BJ (cell line): ENCODE data around the gene POLE4. TPM values are rescaled to one million over a fixed set of nuclear protein-coding genes. Genes with fewer than 3 reads are reported as not detected.

Experiments used
- CTCF ChIA-PET: fragments of 350-600 bp; formaldehyde crosslinking; extraction: SDS; loops from one replicate; lab custom pipeline; 2021; ENCODE audit warnings: antibody characterized with exemption, inconsistent platforms; lab: Yijun Ruan, JAX
- POLR2A ChIA-PET: fragments of 300-600 bp; sonication (Branson Sonifier 250); formaldehyde crosslinking; extraction: SDS; loops from one replicate; lab custom pipeline; 2021; ENCODE audit warnings: antibody characterized with exemption; lab: Charles Lee
- DNase-seq: peaks from one replicate; pipeline ENCODE4 v3.0.0-alpha.2; 2011; ENCODE audit warnings: low read depth
- H3K27me3 ChIP-seq: 2 replicates; pipeline ENCODE4 v1.6.0; 2011; ENCODE audit warnings: low read length; ENCODE audit not compliant: control insufficient read depth, insufficient read depth
- H3K36me3 ChIP-seq: 2 replicates; pipeline ENCODE4 v1.5.1; 2011; ENCODE audit warnings: low read length; ENCODE audit not compliant: control insufficient read depth, insufficient read depth
- H3K4me3 ChIP-seq: 2 replicates; pipeline ENCODE4 v1.5.1; 2011; ENCODE audit warnings: low read depth, mild to moderate bottlenecking, control low read depth, low read length
- polyA plus RNA-seq: library from polyadenylated mRNA; depleted of rRNA; stranded (reverse); fragments of >200 nt; gene quantifications from 2 replicates; pipeline ENCODE4 v1.2.3, GENCODE V29; 2011; rRNA removed
- TF ChIP-seq, protein P1 (sequence below): IDR thresholded peaks from 2 replicates; pipeline ENCODE4 v1.5.1; 2011; ENCODE audit warnings: low read depth, mild to moderate bottlenecking, control low read depth, inconsistent platforms, low read length, moderate library complexity; ENCODE audit not compliant: insufficient read depth

Gene POLE4
- polyA plus RNA-seq, 1 experiment = 32.2 TPM

DNA sequence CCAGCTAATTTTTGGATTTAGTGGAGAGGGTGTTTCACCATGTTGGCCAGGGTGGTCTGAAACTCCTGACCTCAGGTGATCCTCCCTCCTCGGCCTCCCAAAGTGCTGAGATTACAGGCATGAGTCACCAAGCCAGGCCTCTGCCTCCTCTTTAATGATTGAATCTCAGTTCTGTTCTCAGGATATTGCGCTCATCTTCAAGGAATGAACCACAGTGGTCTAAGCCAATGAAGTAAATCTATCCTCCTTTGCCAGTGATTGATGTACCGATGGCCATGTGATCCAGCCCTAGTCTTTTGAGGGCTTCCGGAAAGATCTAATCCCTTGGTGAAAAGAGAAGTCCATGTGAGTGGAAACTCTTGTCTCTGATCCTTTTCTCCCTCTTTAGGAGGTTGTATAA lies 48.6 kb downstream of the POLE4 start:
- H3K27me3 ChIP-seq = no peaks in the 10 kb centered on the region
- TF ChIP-seq, protein P1, sequence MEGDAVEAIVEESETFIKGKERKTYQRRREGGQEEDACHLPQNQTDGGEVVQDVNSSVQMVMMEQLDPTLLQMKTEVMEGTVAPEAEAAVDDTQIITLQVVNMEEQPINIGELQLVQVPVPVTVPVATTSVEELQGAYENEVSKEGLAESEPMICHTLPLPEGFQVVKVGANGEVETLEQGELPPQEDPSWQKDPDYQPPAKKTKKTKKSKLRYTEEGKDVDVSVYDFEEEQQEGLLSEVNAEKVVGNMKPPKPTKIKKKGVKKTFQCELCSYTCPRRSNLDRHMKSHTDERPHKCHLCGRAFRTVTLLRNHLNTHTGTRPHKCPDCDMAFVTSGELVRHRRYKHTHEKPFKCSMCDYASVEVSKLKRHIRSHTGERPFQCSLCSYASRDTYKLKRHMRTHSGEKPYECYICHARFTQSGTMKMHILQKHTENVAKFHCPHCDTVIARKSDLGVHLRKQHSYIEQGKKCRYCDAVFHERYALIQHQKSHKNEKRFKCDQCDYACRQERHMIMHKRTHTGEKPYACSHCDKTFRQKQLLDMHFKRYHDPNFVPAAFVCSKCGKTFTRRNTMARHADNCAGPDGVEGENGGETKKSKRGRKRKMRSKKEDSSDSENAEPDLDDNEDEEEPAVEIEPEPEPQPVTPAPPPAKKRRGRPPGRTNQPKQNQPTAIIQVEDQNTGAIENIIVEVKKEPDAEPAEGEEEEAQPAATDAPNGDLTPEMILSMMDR = no peak
- ChIA-PET POLR2A (no interaction called here), CTCF (interaction anchor here (1.1 kb wide), 1 partner anchor 12 kb away, joined by 3 read pairs; no protein-coding TSS in a partner anchor)
- H3K4me3 ChIP-seq = no peak overlapping the region
- DNase-seq = no peak
- no peaks in the 10 kb centered on the region for H3K36me3 ChIP-seq

DNA sequence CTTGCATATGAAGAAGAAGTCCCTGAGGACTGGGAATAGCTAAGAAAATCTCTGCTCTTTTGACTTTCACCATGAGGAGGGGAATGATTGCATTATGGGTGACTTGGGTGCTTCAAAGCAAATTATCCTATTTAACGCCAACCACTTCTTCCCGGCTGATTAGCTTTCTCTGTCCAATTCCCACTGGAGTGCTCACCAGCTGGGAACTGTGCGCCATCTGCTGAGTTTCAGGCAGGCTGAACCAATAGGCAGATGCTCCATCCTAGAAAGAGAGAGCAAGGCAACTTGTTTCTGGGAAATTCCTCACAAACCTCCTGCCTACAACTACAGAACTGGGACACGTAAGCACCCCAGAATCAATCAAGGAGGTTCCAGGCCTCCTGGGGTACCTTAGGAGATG lies 49.4 kb downstream of the POLE4 start:
- no peaks in the 10 kb centered on the region for H3K27me3 ChIP-seq
- no peak for DNase-seq
- POLR2A ChIA-PET = no interaction called here
- no peaks in the 10 kb centered on the region for H3K36me3 ChIP-seq
- CTCF ChIA-PET = no interaction called here
- TF ChIP-seq, protein P1 = no peak
- H3K4me3 ChIP-seq = no peak overlapping the region

DNA sequence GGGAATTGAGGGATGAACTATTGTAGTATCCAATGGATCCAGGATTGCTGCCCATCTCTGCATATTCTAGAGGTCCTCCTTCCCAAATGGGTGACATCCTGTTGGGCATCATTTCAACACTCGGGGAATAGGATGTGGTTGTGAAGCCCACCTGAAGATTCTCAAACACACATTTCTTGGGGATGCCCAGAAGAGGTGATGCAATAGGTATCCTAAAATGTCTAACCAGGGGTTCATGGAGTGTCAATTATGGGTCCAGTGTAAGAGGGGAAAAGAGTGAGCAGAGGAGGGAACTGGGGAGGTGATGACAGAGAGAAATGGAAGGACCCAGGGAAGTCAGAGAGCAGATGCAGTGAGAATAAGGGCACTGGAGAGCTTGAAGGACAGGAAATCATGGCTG lies 52.1 kb downstream of the POLE4 start:
- no peak for DNase-seq
- ChIA-PET CTCF (interaction anchor here (1.7 kb wide), 1 partner anchor 12 kb away, joined by 5 read pairs; no protein-coding TSS in a partner anchor), POLR2A (no interaction called here)
- Histone ChIP-seq H3K4me3 (no peak overlapping the region), H3K36me3 (no peaks in the 10 kb centered on the region), H3K27me3 (no peaks in the 10 kb centered on the region)
- TF ChIP-seq, protein P1 = no peak

GRCh38 chr2:75012080-75012479 lies 53.6 kb downstream of the POLE4 start:
- CTCF ChIA-PET = interaction anchor here (0.6 to 1.7 kb wide), 4 partner anchors 8 to 92 kb away, joined by 3 to 5 read pairs (median 4); no protein-coding TSS in a partner anchor
- Histone ChIP-seq H3K36me3 (no peaks in the 10 kb centered on the region), H3K27me3 (no peaks in the 10 kb centered on the region), H3K4me3 (no peak overlapping the region)
- TF ChIP-seq, protein P1 = no peak
- no peak for DNase-seq
- POLR2A ChIA-PET = no interaction called here

- POLR2A ChIA-PET = no interaction called here
- Histone ChIP-seq H3K4me3 (no peak overlapping the region), H3K36me3 (no peaks in the 10 kb centered on the region), H3K27me3 (no peaks in the 10 kb centered on the region)
- DNase-seq = no peak
- CTCF ChIA-PET = no interaction called here
- TF ChIP-seq, protein P1 = no peak
Measured at GRCh38 chr2:75018162-75018561, 59.7 kb downstream of the POLE4 start.

Other genes starting within 250 kb of the POLE4 start
- gene HK2, start 124.5 kb upstream of the POLE4 start, polyA plus RNA-seq = 21.8 and 23.8 TPM in 2 replicates
- gene TACR1, start 240.9 kb downstream of the POLE4 start, polyA plus RNA-seq = 0.04 and 0.07 TPM in 2 replicates